GM18505 (cell line): Measurements from ENCODE around the gene PITPNB.

Source experiments
- ATAC-seq: cut with Tn5 transposase; IDR thresholded peaks from one replicate; pipeline ENCODE4 v1.9.1; 2021; ENCODE audit not compliant: unreplicated experiment
- POLR2A ChIP-seq: IDR thresholded peaks from 4 replicates; pipeline ENCODE4 v1.6.1; 2011; ENCODE audit warnings: borderline replicate concordance; ENCODE audit not compliant: insufficient read depth, insufficient read length; ENCODE audit errors: extremely low read depth

PITPNB gene

GRCh38 chr22:27906241-27906640 is 12.8 kb downstream of the PITPNB start:
- ATAC-seq, result no peak
- TF ChIP-seq POLR2A, result no peak

GRCh38 chr22:27905653-27906052 is 13.4 kb downstream of the PITPNB start:
- ATAC-seq, result no peak
- no peak for TF ChIP-seq POLR2A

- no peak for ATAC-seq
- TF ChIP-seq POLR2A, result no peak
Measured at GRCh38 chr22:27903805-27904473, 15.1 kb downstream of the PITPNB start.

GRCh38 chr22:27900153-27900552 is 18.9 kb downstream of the PITPNB start:
- no peak for ATAC-seq

GRCh38 chr22:27896245-27896644 is 22.8 kb downstream of the PITPNB start:
- no peak for ATAC-seq
- TF ChIP-seq POLR2A, result no peak

More at GRCh38 chr22:27900153-27900552, 18.9 kb downstream of the PITPNB start:
- no peak for TF ChIP-seq POLR2A

- peak; percentile 74 for ATAC-seq
- peak; percentile 21 for TF ChIP-seq POLR2A
Measured at GRCh38 chr22:27895600-27895999, 23.5 kb downstream of the PITPNB start.

- no peak for TF ChIP-seq POLR2A
- no peak for ATAC-seq
Measured at GRCh38 chr22:27892811-27893210, 26.2 kb downstream of the PITPNB start.

GRCh38 chr22:27892064-27892463 is 27.0 kb downstream of the PITPNB start:
- no peak for ATAC-seq
- no peak for TF ChIP-seq POLR2A

GRCh38 chr22:27888310-27888709 is 30.7 kb downstream of the PITPNB start:
- TF ChIP-seq POLR2A, result no peak
- ATAC-seq, result no peak

- TF ChIP-seq POLR2A, result no peak
- ATAC-seq, result no peak
Measured at GRCh38 chr22:27886843-27887151, 32.3 kb downstream of the PITPNB start.

- no peak for ATAC-seq
- TF ChIP-seq POLR2A, result no peak
Measured at GRCh38 chr22:27885977-27886842, 32.8 kb downstream of the PITPNB start.

- no peak for ATAC-seq
- TF ChIP-seq POLR2A, result no peak
Measured at GRCh38 chr22:27883656-27884350, 35.3 kb downstream of the PITPNB start.

GRCh38 chr22:27882507-27883290 is 36.4 kb downstream of the PITPNB start:
- TF ChIP-seq POLR2A, result no peak
- no peak for ATAC-seq

- no peak for TF ChIP-seq POLR2A
- no peak for ATAC-seq
Measured at GRCh38 chr22:27881421-27881820, 37.6 kb downstream of the PITPNB start.
